HG03045 (cell line): Measurements from ENCODE around the gene COLEC11.

ENCODE experiments used
- ATAC-seq: cut with Tn5 transposase; IDR thresholded peaks from one replicate; pipeline ENCODE4 v1.9.1; 2021; ENCODE audit warnings: mild to moderate bottlenecking, moderate library complexity; ENCODE audit not compliant: unreplicated experiment

COLEC11 gene

GRCh38 chr2:3670376-3670775, 75.5 kb downstream of the COLEC11 start:
- ATAC-seq: no peak

GRCh38 chr2:3670941-3671340, 76.0 kb downstream of the COLEC11 start:
- ATAC-seq: no peak

- ATAC-seq: no peak
These were observed 78.2 kb downstream of the COLEC11 start for GRCh38 chr2:3672861-3673678.

GRCh38 chr2:3674066-3674845, 79.3 kb downstream of the COLEC11 start:
- ATAC-seq: no peak

GRCh38 chr2:3675687-3676086, 80.8 kb downstream of the COLEC11 start:
- no peak for ATAC-seq

GRCh38 chr2:3677436-3677835, 82.5 kb downstream of the COLEC11 start:
- ATAC-seq: no peak

GRCh38 chr2:3678212-3678611, 83.3 kb downstream of the COLEC11 start:
- ATAC-seq: no peak

GRCh38 chr2:3679180-3679579, 84.3 kb downstream of the COLEC11 start:
- no peak for ATAC-seq

GRCh38 chr2:3679616-3680393, 84.9 kb downstream of the COLEC11 start:
- ATAC-seq: no peak

GRCh38 chr2:3680548-3681345, 85.8 kb downstream of the COLEC11 start:
- no peak for ATAC-seq

- ATAC-seq: no peak
These were observed 86.7 kb downstream of the COLEC11 start for GRCh38 chr2:3681625-3682024.

GRCh38 chr2:3682811-3683210, 87.9 kb downstream of the COLEC11 start:
- no peak for ATAC-seq

GRCh38 chr2:3683748-3684454, 89.0 kb downstream of the COLEC11 start:
- ATAC-seq: no peak

- ATAC-seq: no peak
These were observed 95.3 kb downstream of the COLEC11 start for GRCh38 chr2:3689998-3690748.

- ATAC-seq: no peak
These were observed 97.5 kb downstream of the COLEC11 start for GRCh38 chr2:3692375-3692774.
